ENCODE measurements around the gene YJU2. TPM values are rescaled to one million over a fixed set of nuclear protein-coding genes. Genes with fewer than 3 reads are reported as not detected.
A peak's percentile ranks its signal among the peaks of the same experiment; 100 is the strongest.
"Not testable (repeated sequence)": the region's sequence is repeated elsewhere in the genome, so short reads cannot be mapped to it uniquely, and the experiment has no call there.

Gene YJU2
- total and polyA plus RNA-seq, 9 donors = 14.2 to 16.0 (median 15.1) TPM

DNA sequence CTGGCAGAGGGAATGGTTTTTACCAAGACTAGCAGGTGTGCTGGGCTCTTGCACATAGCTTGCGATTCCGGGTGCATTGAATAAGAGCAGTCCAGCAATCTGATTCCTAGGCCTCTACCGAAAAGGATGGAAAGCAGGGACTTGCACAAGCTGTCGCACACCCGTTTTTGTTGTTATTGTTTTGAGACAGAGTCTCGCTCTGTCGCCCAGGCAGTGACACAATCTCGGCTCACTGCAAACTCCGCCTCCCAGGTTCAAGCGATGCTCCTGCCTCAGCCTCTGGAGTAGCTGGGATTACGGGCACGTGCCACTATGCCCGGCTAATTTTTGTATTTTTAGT lies 12.0 kb upstream of the YJU2 start:
- Histone ChIP-seq H3K27ac (ENCODE audit: low read length) (no peak overlapping the region), H3K27me3 (ENCODE audit: control insufficient read depth, insufficient read depth, low read length) (no peaks in the 10 kb centered on the region), H3K4me1 (ENCODE audit: control insufficient read depth, insufficient read depth, low read length) (peaks cover 5% of the 10 kb centered on the region), H3K9me3 (replicated peaks; ENCODE audit: control insufficient read depth, low read depth, low read length) (no peaks in the 10 kb centered on the region), H3K4me3 (ENCODE audit: low read length) (no peak overlapping the region), H3K36me3 (ENCODE audit: control insufficient read depth, insufficient read depth, low read length) (no peaks in the 10 kb centered on the region)
- DNase-seq = no peak
- WGBS (ENCODE audit: insufficient coverage) = 58% methylated on average over 7 of the region's 13 CpGs

GRCh38 chr19:4237510-4237909 lies 9.4 kb upstream of the YJU2 start:
- H3K27ac ChIP-seq (ENCODE audit: low read length); H3K27me3 ChIP-seq (ENCODE audit: control insufficient read depth, insufficient read depth, low read length); H3K4me1 ChIP-seq (ENCODE audit: control insufficient read depth, insufficient read depth, low read length); H3K9me3 ChIP-seq (replicated peaks; ENCODE audit: control insufficient read depth, low read depth, low read length); H3K36me3 ChIP-seq (ENCODE audit: control insufficient read depth, insufficient read depth, low read length); H3K4me3 ChIP-seq (ENCODE audit: low read length); DNase-seq: not testable (repeated sequence)
- 90% methylated on average over 12 of the region's 16 CpGs for WGBS (ENCODE audit: insufficient coverage)

DNA sequence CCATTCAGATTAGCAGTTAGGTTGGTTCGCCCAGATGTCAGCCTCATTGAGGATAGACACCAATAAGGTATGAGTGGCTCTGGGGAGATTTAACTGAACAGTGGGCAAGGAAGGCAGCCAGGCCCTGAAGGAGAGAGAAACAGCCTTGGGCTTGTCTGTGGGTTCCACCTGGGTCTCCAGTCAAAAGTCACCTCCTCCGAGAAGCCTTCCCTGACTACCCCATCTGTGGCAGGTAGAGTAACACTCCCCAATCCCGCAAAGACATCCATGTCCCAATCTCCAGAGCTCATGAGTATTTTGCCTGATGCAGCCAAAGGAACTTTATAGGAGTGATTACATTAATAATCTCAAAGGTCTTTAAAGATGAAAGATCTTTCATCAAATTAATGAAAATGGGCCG lies 8.0 kb upstream of the YJU2 start:
- no peak for DNase-seq
- WGBS (ENCODE audit: insufficient coverage) = no CpG with 5 or more reads among the region's 4 CpGs
- Histone ChIP-seq H3K4me3 (ENCODE audit: low read length) (no peak overlapping the region), H3K36me3 (ENCODE audit: control insufficient read depth, insufficient read depth, low read length) (no peaks in the 10 kb centered on the region), H3K4me1 (ENCODE audit: control insufficient read depth, insufficient read depth, low read length) (no peaks in the 10 kb centered on the region), H3K27me3 (ENCODE audit: control insufficient read depth, insufficient read depth, low read length) (no peaks in the 10 kb centered on the region), H3K9me3 (replicated peaks; ENCODE audit: control insufficient read depth, low read depth, low read length) (no peaks in the 10 kb centered on the region), H3K27ac (ENCODE audit: low read length) (no peak overlapping the region)

- no peaks in the 10 kb centered on the region for H3K27me3 ChIP-seq (ENCODE audit: control insufficient read depth, insufficient read depth, low read length)
- H3K4me1 ChIP-seq (ENCODE audit: control insufficient read depth, insufficient read depth, low read length) = peaks cover 5% of the 10 kb centered on the region
- H3K36me3 ChIP-seq (ENCODE audit: control insufficient read depth, insufficient read depth, low read length) = no peaks in the 10 kb centered on the region
- no peaks in the 10 kb centered on the region for H3K9me3 ChIP-seq (replicated peaks; ENCODE audit: control insufficient read depth, low read depth, low read length)
- no peak overlapping the region for H3K27ac ChIP-seq (ENCODE audit: low read length)
- 80% methylated on average over 1 of the region's 5 CpGs for WGBS (ENCODE audit: insufficient coverage)
- H3K4me3 ChIP-seq (ENCODE audit: low read length) = no peak overlapping the region
- peak; percentile 63 for DNase-seq
These were observed 5.0 kb upstream of the YJU2 start for GRCh38 chr19:4241824-4242430.

DNA sequence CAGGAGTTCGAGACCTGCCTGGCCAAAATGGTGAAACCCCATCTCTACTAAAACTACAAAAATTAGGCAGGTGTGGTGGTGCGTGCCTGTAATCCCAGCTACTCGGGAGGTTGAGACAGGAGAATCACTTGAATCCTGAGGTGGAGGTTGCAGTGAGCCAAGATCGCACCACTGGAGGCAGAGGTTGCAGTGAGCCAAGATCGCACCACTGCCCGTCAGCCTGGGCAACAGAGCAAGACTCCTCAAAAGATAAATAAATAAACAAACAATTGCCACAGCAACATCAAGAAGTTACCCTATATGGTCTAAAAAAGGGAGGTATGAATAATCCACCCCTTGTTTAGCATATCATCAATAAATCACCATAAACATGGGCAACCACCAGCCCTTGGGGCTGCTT lies 942 bp upstream of the YJU2 start:
- H3K4me1 ChIP-seq (ENCODE audit: control insufficient read depth, insufficient read depth, low read length); H3K27ac ChIP-seq (ENCODE audit: low read length); H3K4me3 ChIP-seq (ENCODE audit: low read length); H3K27me3 ChIP-seq (ENCODE audit: control insufficient read depth, insufficient read depth, low read length); H3K9me3 ChIP-seq (replicated peaks; ENCODE audit: control insufficient read depth, low read depth, low read length); DNase-seq: not testable (repeated sequence)
- 90% methylated on average over 2 of the region's 6 CpGs for WGBS (ENCODE audit: insufficient coverage)
- H3K36me3 ChIP-seq (ENCODE audit: control insufficient read depth, insufficient read depth, low read length) = peaks cover 21% of the 10 kb centered on the region

DNA sequence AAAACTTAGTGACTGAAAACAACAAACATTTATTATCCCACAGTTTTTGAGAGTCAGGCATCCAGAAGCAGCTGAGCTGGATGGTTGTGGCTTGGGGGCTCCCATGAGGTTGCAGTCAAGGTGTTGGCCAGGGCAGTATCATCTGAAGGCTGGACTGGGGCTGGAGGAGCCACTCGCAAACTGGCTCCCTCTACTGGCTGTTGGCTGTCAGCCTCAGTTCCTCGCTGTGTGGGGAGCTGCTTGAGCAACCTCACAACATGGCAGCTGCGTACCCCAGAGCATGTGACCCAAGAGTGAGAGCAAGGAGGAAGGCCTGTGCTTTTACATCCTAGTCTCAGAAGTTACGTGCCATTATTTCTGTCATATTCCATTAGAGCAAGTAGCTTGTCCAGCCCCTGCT lies 9.7 kb downstream of the YJU2 start:
- peaks cover 77% of the 10 kb centered on the region for H3K36me3 ChIP-seq (ENCODE audit: control insufficient read depth, insufficient read depth, low read length)
- no peaks in the 10 kb centered on the region for H3K4me1 ChIP-seq (ENCODE audit: control insufficient read depth, insufficient read depth, low read length)
- H3K27ac ChIP-seq (ENCODE audit: low read length) = no peak overlapping the region
- no peak overlapping the region for H3K4me3 ChIP-seq (ENCODE audit: low read length)
- H3K27me3 ChIP-seq (ENCODE audit: control insufficient read depth, insufficient read depth, low read length) = no peaks in the 10 kb centered on the region
- H3K9me3 ChIP-seq (replicated peaks; ENCODE audit: control insufficient read depth, low read depth, low read length) = peaks cover 11% of the 10 kb centered on the region
- DNase-seq = no peak
- 100% methylated on average over 1 of the region's 4 CpGs for WGBS (ENCODE audit: insufficient coverage)

DNA sequence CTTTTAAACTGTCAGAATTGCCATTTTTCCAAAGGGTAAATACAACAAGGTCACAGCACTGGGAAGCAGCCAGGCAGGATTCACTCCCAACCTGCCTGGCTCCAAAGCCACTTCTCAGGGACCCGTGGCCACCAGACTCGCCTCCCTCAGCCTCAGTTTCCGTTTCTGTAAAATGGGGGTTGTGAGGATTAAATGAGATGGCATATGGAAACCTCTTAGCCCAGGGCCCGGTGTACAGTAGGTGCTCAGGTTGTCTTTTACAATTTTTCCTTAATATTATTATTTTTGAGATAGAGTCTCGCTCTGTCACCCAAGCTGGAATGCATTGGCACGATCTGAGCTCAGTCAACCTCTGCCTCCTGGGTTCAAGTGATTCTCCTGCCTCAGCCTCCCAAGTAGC lies 10.1 kb downstream of the YJU2 start:
- no peak for DNase-seq
- Histone ChIP-seq H3K9me3 (replicated peaks; ENCODE audit: control insufficient read depth, low read depth, low read length) (peaks cover 11% of the 10 kb centered on the region), H3K4me1 (ENCODE audit: control insufficient read depth, insufficient read depth, low read length) (no peaks in the 10 kb centered on the region), H3K36me3 (ENCODE audit: control insufficient read depth, insufficient read depth, low read length) (peaks cover 79% of the 10 kb centered on the region), H3K27ac (ENCODE audit: low read length) (no peak overlapping the region), H3K27me3 (ENCODE audit: control insufficient read depth, insufficient read depth, low read length) (no peaks in the 10 kb centered on the region), H3K4me3 (ENCODE audit: low read length) (no peak overlapping the region)
- 100% methylated on average over 1 of the region's 6 CpGs for WGBS (ENCODE audit: insufficient coverage)

- H3K36me3 ChIP-seq (ENCODE audit: control insufficient read depth, insufficient read depth, low read length) = peaks cover 80% of the 10 kb centered on the region
- 94% methylated on average over 28 of the region's 28 CpGs for WGBS (ENCODE audit: insufficient coverage)
- no peak overlapping the region for H3K4me3 ChIP-seq (ENCODE audit: low read length)
- no peak for DNase-seq
- H3K4me1 ChIP-seq (ENCODE audit: control insufficient read depth, insufficient read depth, low read length) = no peaks in the 10 kb centered on the region
- H3K9me3 ChIP-seq (replicated peaks; ENCODE audit: control insufficient read depth, low read depth, low read length) = peaks cover 11% of the 10 kb centered on the region
- no peak overlapping the region for H3K27ac ChIP-seq (ENCODE audit: low read length)
- H3K27me3 ChIP-seq (ENCODE audit: control insufficient read depth, insufficient read depth, low read length) = no peaks in the 10 kb centered on the region
These were observed 11.3 kb downstream of the YJU2 start for GRCh38 chr19:4258181-4258580.

DNA sequence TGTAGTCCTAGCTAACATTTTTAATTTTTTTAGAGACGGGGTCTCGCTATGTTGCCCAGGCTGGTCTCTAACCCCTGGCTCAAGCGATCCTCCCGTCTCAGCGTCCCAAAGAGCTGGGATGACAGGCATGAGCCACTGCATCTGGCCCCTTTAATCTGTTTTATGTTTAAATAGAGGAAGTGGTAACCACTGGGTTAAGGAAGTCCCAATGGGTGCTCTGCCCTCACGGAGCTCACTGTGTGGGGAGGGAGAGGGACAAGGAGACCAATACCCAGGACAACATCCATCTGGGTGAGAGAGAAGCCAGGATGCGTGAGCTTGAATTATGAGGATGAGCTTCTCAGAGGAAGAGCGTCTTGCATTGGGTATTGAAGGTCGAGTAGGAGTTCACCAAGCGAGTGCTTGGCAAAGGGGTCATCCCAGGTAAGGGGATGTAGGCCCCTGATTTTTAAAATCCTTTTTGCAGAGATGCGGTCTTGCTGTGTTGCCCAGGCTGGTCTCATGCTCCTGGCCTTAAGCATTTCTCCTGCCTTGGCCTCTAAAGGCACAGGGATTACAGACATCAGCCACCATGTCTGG lies 13.8 kb downstream of the YJU2 start:
- no peak overlapping the region for H3K27ac ChIP-seq (ENCODE audit: low read length)
- H3K4me1 ChIP-seq (ENCODE audit: control insufficient read depth, insufficient read depth, low read length) = no peaks in the 10 kb centered on the region
- H3K27me3 ChIP-seq (ENCODE audit: control insufficient read depth, insufficient read depth, low read length) = no peaks in the 10 kb centered on the region
- DNase-seq = no peak
- WGBS (ENCODE audit: insufficient coverage) = 96% methylated on average over 10 of the region's 11 CpGs
- H3K9me3 ChIP-seq (replicated peaks; ENCODE audit: control insufficient read depth, low read depth, low read length) = no peaks in the 10 kb centered on the region
- H3K36me3 ChIP-seq (ENCODE audit: control insufficient read depth, insufficient read depth, low read length) = peaks cover 75% of the 10 kb centered on the region
- no peak overlapping the region for H3K4me3 ChIP-seq (ENCODE audit: low read length)

GRCh38 chr19:4264812-4265211 lies 17.9 kb downstream of the YJU2 start:
- 91% methylated on average over 3 of the region's 4 CpGs for WGBS (ENCODE audit: insufficient coverage)
- DNase-seq = no peak

More at GRCh38 chr19:4264812-4265211, 17.9 kb downstream of the YJU2 start:
- H3K9me3 ChIP-seq (replicated peaks; ENCODE audit: control insufficient read depth, low read depth, low read length) = no peaks in the 10 kb centered on the region
- peaks cover 4% of the 10 kb centered on the region for H3K4me1 ChIP-seq (ENCODE audit: control insufficient read depth, insufficient read depth, low read length)
- no peak overlapping the region for H3K4me3 ChIP-seq (ENCODE audit: low read length)
- peaks cover 70% of the 10 kb centered on the region for H3K36me3 ChIP-seq (ENCODE audit: control insufficient read depth, insufficient read depth, low read length)
- H3K27me3 ChIP-seq (ENCODE audit: control insufficient read depth, insufficient read depth, low read length) = no peaks in the 10 kb centered on the region
- H3K27ac ChIP-seq (ENCODE audit: low read length) = no peak overlapping the region

All from muscle of leg (tissue), 11 donors.